Urinary bladder (tissue), 2 donors: ENCODE data around the gene CD86. TPM values are rescaled to one million over a fixed set of nuclear protein-coding genes. Genes with fewer than 3 reads are reported as not detected.

Experiments
- polyA plus RNA-seq: library from polyadenylated mRNA; stranded (reverse); fragments of 200-250 nt; gene quantifications from one replicate; pipeline ENCODE4 v1.2.3, GENCODE V29; 2013
- small RNA-seq: library from RNA; depleted of rRNA; stranded (forward); fragments of <200 nt; gene quantifications from one replicate; pipeline ENCODE3, GENCODE V24; 2014
- total RNA-seq: library from RNA; depleted of rRNA; stranded (reverse); fragments of >200 nt; gene quantifications from one replicate; pipeline ENCODE4 v1.2.3, GENCODE V29; 2014
- donor health status: healthy.

Gene CD86
- total and polyA plus RNA-seq, 2 donors: 3.4 to 6.1 TPM

Small RNA genes lying within 50 kb of the gene (small RNA-seq; reads per million reads assigned to genes)
- not detected for gene RF00019

Other genes starting within 250 kb of the CD86 start
- 41.1 TPM for gene IQCB1, start 220.3 kb upstream of the CD86 start, total RNA-seq
- 13.0 TPM for gene IQCB1, start 220.3 kb upstream of the CD86 start, polyA plus RNA-seq
- gene EAF2, start 220.2 kb upstream of the CD86 start, total RNA-seq: 16.4 TPM
- gene EAF2, start 220.2 kb upstream of the CD86 start, polyA plus RNA-seq: 5.5 TPM
- 14.0 TPM for gene SLC15A2, start 161.0 kb upstream of the CD86 start, total RNA-seq
- gene SLC15A2, start 161.0 kb upstream of the CD86 start, polyA plus RNA-seq: 0.65 TPM
- 1.2 TPM for gene ILDR1, start 33.1 kb upstream of the CD86 start, total RNA-seq
- gene ILDR1, start 33.1 kb upstream of the CD86 start, polyA plus RNA-seq: 1.2 TPM
- gene CASR, start 128.3 kb downstream of the CD86 start, total RNA-seq: 0.74 TPM
- gene CASR, start 128.3 kb downstream of the CD86 start, polyA plus RNA-seq: 0.25 TPM